Tibial nerve (tissue), 3 donors: ENCODE measurements around the gene KIAA0319L.

ENCODE experiments used
- POLR2A ChIP-seq, 2 donors: fragments of 450-650 bp; IDR thresholded peaks; one replicate each; pipeline ENCODE4 v1.6.1; 2017; ENCODE audit warnings: antibody characterized with exemption in 2 of 2, mild to moderate bottlenecking in 2 of 2, moderate library complexity in 2 of 2
- TF ChIP-seq, protein P1 (sequence below), 5 experiments: fragments of 200-600 bp in 3 of 5; fragments of 450-650 bp in 2 of 5; sonication (generic) in 3 of 5; IDR thresholded peaks; one replicate each; pipeline ENCODE4 v1.5.1; 2016 to 2019; ENCODE audit warnings: antibody characterized with exemption in 5 of 5, mild to moderate bottlenecking in 3 of 5, moderate library complexity in 2 of 5

DNA sequence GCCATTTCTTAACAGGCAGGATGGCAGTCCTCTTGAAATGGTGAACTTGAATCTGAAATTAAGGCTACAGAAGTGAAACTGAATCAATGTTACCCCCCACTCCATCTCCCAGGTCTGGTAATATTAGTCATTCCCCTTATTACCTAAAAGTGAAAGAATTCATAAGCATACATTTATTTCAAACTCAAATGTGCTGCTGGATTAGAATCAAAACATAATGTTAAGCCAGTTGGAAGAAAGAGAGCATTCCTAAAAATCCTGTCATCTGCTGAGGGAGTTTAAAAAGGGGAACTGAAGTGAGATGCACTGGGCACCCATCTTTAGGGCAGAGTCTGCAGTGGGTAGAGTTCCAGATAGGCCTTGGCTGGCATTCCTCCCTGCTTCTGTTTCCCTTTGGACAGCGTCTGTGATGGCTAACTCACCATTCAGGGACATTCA, 17.4 kb downstream of the KIAA0319L start:
- TF ChIP-seq, protein P1, sequence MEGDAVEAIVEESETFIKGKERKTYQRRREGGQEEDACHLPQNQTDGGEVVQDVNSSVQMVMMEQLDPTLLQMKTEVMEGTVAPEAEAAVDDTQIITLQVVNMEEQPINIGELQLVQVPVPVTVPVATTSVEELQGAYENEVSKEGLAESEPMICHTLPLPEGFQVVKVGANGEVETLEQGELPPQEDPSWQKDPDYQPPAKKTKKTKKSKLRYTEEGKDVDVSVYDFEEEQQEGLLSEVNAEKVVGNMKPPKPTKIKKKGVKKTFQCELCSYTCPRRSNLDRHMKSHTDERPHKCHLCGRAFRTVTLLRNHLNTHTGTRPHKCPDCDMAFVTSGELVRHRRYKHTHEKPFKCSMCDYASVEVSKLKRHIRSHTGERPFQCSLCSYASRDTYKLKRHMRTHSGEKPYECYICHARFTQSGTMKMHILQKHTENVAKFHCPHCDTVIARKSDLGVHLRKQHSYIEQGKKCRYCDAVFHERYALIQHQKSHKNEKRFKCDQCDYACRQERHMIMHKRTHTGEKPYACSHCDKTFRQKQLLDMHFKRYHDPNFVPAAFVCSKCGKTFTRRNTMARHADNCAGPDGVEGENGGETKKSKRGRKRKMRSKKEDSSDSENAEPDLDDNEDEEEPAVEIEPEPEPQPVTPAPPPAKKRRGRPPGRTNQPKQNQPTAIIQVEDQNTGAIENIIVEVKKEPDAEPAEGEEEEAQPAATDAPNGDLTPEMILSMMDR (IDR thresholded peaks at IDR 0.05), result no peak
- no peak for TF ChIP-seq POLR2A (IDR thresholded peaks at IDR 0.05)
